ENCODE data around the gene PRR11. TPM values are rescaled to one million over a fixed set of nuclear protein-coding genes. Genes with fewer than 3 reads are reported as not detected.

Gene PRR11
- total RNA-seq, 4 donors from 2014 or later, result 0.89 to 2.2 (median 1.3) TPM

- Histone ChIP-seq H3K4me3 (replicated peaks in 1 of 3) (no peak overlapping the region), H3K4me1 (no peaks in the 10 kb centered on the region), H3K36me3 (no peaks in the 10 kb centered on the region), H3K9me3 (no peaks in the 10 kb centered on the region), H3K27me3 (no peaks in the 10 kb centered on the region), H3K27ac (no peak overlapping the region)
- intact Hi-C loops (cut with DNase I), result no loop called here
- no peak for DNase-seq
- WGBS, 2 donors, result 98 to 99% methylated on average over 9 of the region's 9 CpGs
- TF ChIP-seq POLR2A (IDR thresholded peaks at IDR 0.05) (no peak), CTCF (IDR thresholded peaks at IDR 0.05) (no peak)
These were observed 25.9 kb downstream of the PRR11 start for GRCh38 chr17:59181481-59181880.

- no peak for DNase-seq
- Histone ChIP-seq H3K9me3 (no peaks in the 10 kb centered on the region), H3K4me1 (no peaks in the 10 kb centered on the region), H3K27me3 (no peaks in the 10 kb centered on the region), H3K36me3 (no peaks in the 10 kb centered on the region), H3K27ac (no peak overlapping the region), H3K4me3 (replicated peaks in 1 of 3) (no peak overlapping the region)
- intact Hi-C loops (cut with DNase I), result no loop called here
- TF ChIP-seq CTCF (IDR thresholded peaks at IDR 0.05) (no peak), POLR2A (IDR thresholded peaks at IDR 0.05) (no peak)
These were observed 30.5 kb downstream of the PRR11 start for GRCh38 chr17:59185997-59186396.

GRCh38 chr17:59186850-59187249, 31.3 kb downstream of the PRR11 start:
- intact Hi-C loops (cut with DNase I), result no loop called here
- no peak overlapping the region for H3K4me3 ChIP-seq (replicated peaks in 1 of 3)
- H3K27ac ChIP-seq, result no peak overlapping the region
- WGBS, 2 donors, result 94 to 98% methylated on average over 3 of the region's 3 CpGs
- no peaks in the 10 kb centered on the region for H3K36me3 ChIP-seq
- no peak for TF ChIP-seq POLR2A (IDR thresholded peaks at IDR 0.05)
- no peak for TF ChIP-seq CTCF (IDR thresholded peaks at IDR 0.05)
- no peak for DNase-seq
- no peaks in the 10 kb centered on the region for H3K4me1 ChIP-seq
- no peaks in the 10 kb centered on the region for H3K27me3 ChIP-seq
- no peaks in the 10 kb centered on the region for H3K9me3 ChIP-seq

GRCh38 chr17:59190806-59191205, 35.3 kb downstream of the PRR11 start:
- Histone ChIP-seq H3K4me1 (no peaks in the 10 kb centered on the region), H3K27me3 (no peaks in the 10 kb centered on the region), H3K4me3 (replicated peaks in 1 of 3) (no peak overlapping the region), H3K36me3 (no peaks in the 10 kb centered on the region), H3K9me3 (no peaks in the 10 kb centered on the region), H3K27ac (no peak overlapping the region)
- 83 to 92% methylated on average over 2 of the region's 2 CpGs for WGBS, 2 donors
- TF ChIP-seq CTCF (IDR thresholded peaks at IDR 0.05) (no peak), POLR2A (IDR thresholded peaks at IDR 0.05) (no peak)
- no peak for DNase-seq
- intact Hi-C loops (cut with DNase I), result no loop called here

- no peaks in the 10 kb centered on the region for H3K9me3 ChIP-seq
- intact Hi-C loops (cut with DNase I), result no loop called here
- H3K4me1 ChIP-seq, result no peaks in the 10 kb centered on the region
- no peaks in the 10 kb centered on the region for H3K36me3 ChIP-seq
- no peak overlapping the region for H3K27ac ChIP-seq
- no peaks in the 10 kb centered on the region for H3K27me3 ChIP-seq
- no peak for DNase-seq
- no peak for TF ChIP-seq POLR2A (IDR thresholded peaks at IDR 0.05)
- TF ChIP-seq CTCF (IDR thresholded peaks at IDR 0.05), result no peak
- 92 to 98% methylated on average over 3 of the region's 3 CpGs for whole genome bisulfite sequencing, 2 donors
- no peak overlapping the region for H3K4me3 ChIP-seq (replicated peaks in 1 of 3)
These were observed 37.9 kb downstream of the PRR11 start for GRCh38 chr17:59193336-59193862.

All from thyroid gland (tissue), 4 donors.